Sigmoid colon (tissue), 7 donors: ENCODE data around the gene KCNH5. TPM values are rescaled to one million over a fixed set of nuclear protein-coding genes. Genes with fewer than 3 reads are reported as not detected.
A peak's percentile ranks its signal among the peaks of the same experiment; 100 is the strongest.

Experiments used
- DNase-seq: peaks from one replicate; pipeline ENCODE4 v3.0.0-alpha.2; 2019
- H3K27ac ChIP-seq, 4 donors: fragments of 200-600 bp; sonication (generic); one replicate each; pipeline ENCODE4 v1.5.1; 2016 to 2019; ENCODE audit warnings: mild to moderate bottlenecking in 1 of 4
- H3K27me3 ChIP-seq, 3 donors: fragments of 200-600 bp; sonication (generic); one replicate each; pipeline ENCODE4 v1.5.1; 2019; ENCODE audit warnings: mild to moderate bottlenecking in 1 of 3
- H3K36me3 ChIP-seq, 4 donors: fragments of 200-600 bp; sonication (generic); one replicate each; pipeline ENCODE4 v1.5.1; 2016 to 2019
- H3K4me1 ChIP-seq, 4 donors: fragments of 200-600 bp; sonication (generic); one replicate each; pipeline ENCODE4 v1.5.1; 2017 to 2019
- H3K4me3 ChIP-seq, 4 donors: fragments of 200-600 bp; sonication (generic); one replicate each; pipeline ENCODE4 v1.5.1; 2017 to 2019; ENCODE audit warnings: mild to moderate bottlenecking in 2 of 4, moderate library complexity in 1 of 4
- H3K9me3 ChIP-seq, 4 donors: fragments of 200-600 bp in 3 of 4; sonication (generic) in 3 of 4; one replicate each; pipeline versions ENCODE4 v1.5.1 to v1.6.1; 2013 to 2019
- CTCF ChIP-seq, 4 experiments: fragments of 450-650 bp in 3 of 4; fragments of 200-600 bp in 1 of 4; IDR thresholded peaks; one replicate each; pipeline ENCODE4 v1.5.1; 2016 to 2019; ENCODE audit warnings: antibody characterized with exemption in 4 of 4, mild to moderate bottlenecking in 3 of 4, moderate library complexity in 2 of 4
- EP300 ChIP-seq, 4 donors: sonication (generic); formaldehyde crosslinking; IDR thresholded peaks; one replicate each; pipeline ENCODE4 v1.6.1; 2017; ENCODE audit warnings: antibody characterized with exemption in 4 of 4
- POLR2A ChIP-seq, 2 donors: fragments of 450-650 bp; IDR thresholded peaks; one replicate each; pipeline ENCODE4 v1.6.1; 2016; ENCODE audit warnings: antibody characterized with exemption in 2 of 2, mild to moderate bottlenecking in 2 of 2, moderate library complexity in 2 of 2
- POLR2AphosphoS5 ChIP-seq, 4 donors: sonication (generic); formaldehyde crosslinking; IDR thresholded peaks; one replicate each; pipeline ENCODE4 v1.6.1; 2017; ENCODE audit warnings: antibody characterized with exemption in 4 of 4
- WGBS, 2 donors: extraction: QIAGEN DNeasy Blood & Tissue Kit; methylation state at CpG; one replicate each; pipeline ENCODE4 v1.1.7; 2013; 5-methylcytosine and 5-hydroxymethylcytosine counted together
- intact Hi-C: fragments of 100-400 bp; cut with DNase I; formaldehyde crosslinking; loops from one replicate; pipeline ENCODE4 v1.15.1; 2023
- polyA plus RNA-seq, 3 donors: library from polyadenylated mRNA; stranded (reverse); fragments of 200-250 nt; gene quantifications; one replicate each; pipeline ENCODE4 v1.2.3, GENCODE V29; 2013
- total RNA-seq, 4 donors: library from RNA; depleted of rRNA; stranded (reverse); fragments of >200 nt; gene quantifications; one replicate each; pipeline ENCODE4 v1.1.0, GENCODE V29; 2016
- donor health status: healthy with polysubstance abuse.
- donor health status: Bipolar disorder and iron deficiency.
- donor health status: healthy.

KCNH5 gene
- total and polyA plus RNA-seq, 7 donors, result 0.09 to 0.36 (median 0.27) TPM; not detected in 2

GRCh38 chr14:63046339-63047268 is 1.3 kb upstream of the KCNH5 start:
- peaks cover 18 to 89% (median 35%) of the 10 kb centered on the region in 3 donors for H3K27me3 ChIP-seq
- H3K4me3 ChIP-seq, result no peak overlapping the region
- intact Hi-C loops, result no loop called here
- H3K36me3 ChIP-seq, result no peaks in the 10 kb centered on the region
- DNase-seq, result no peak
- WGBS, 2 donors, result 10 to 19% methylated on average over 23 of the region's 23 CpGs
- TF ChIP-seq POLR2AphosphoS5 (IDR thresholded peaks at IDR 0.05) (no peak), CTCF (IDR thresholded peaks at IDR 0.05) (no peak)
- H3K27ac ChIP-seq, result no peak overlapping the region
- peaks cover 0 to 17% (median 14%) of the 10 kb centered on the region in 4 donors for H3K4me1 ChIP-seq
- no peaks in the 10 kb centered on the region for H3K9me3 ChIP-seq

GRCh38 chr14:63045612-63046320 is 508 bp upstream of the KCNH5 start:
- Histone ChIP-seq H3K27ac (no peak overlapping the region), H3K27me3 (peaks cover 18 to 89% (median 35%) of the 10 kb centered on the region in 3 donors), H3K4me3 (peak overlapping the region in 3 of 4 donors; percentile 10 to 35 (median 29)), H3K4me1 (peaks cover 0 to 17% (median 14%) of the 10 kb centered on the region in 4 donors), H3K9me3 (no peaks in the 10 kb centered on the region), H3K36me3 (no peaks in the 10 kb centered on the region)
- DNase-seq, result no peak
- WGBS, 2 donors, result 2 to 10% methylated on average over 70 of the region's 70 CpGs
- intact Hi-C loops, result no loop called here
- TF ChIP-seq EP300 (IDR thresholded peaks at IDR 0.05), result no peak
- TF ChIP-seq POLR2A (IDR thresholded peaks at IDR 0.05), result no peak
- TF ChIP-seq CTCF (IDR thresholded peaks at IDR 0.05), result no peak
- no peak for TF ChIP-seq POLR2AphosphoS5 (IDR thresholded peaks at IDR 0.05)

GRCh38 chr14:63039866-63040265 is 5.4 kb downstream of the KCNH5 start:
- TF ChIP-seq POLR2A (IDR thresholded peaks at IDR 0.05) (no peak), EP300 (IDR thresholded peaks at IDR 0.05) (no peak), CTCF (IDR thresholded peaks at IDR 0.05) (no peak), POLR2AphosphoS5 (IDR thresholded peaks at IDR 0.05) (no peak)
- Histone ChIP-seq H3K27me3 (peaks cover 10 to 37% (median 16%) of the 10 kb centered on the region in 3 donors), H3K4me3 (no peak overlapping the region), H3K27ac (no peak overlapping the region), H3K9me3 (no peaks in the 10 kb centered on the region), H3K36me3 (no peaks in the 10 kb centered on the region), H3K4me1 (peaks cover 0 to 3% (median under 1%) of the 10 kb centered on the region in 4 donors)
- DNase-seq, result no peak
- 12 to 18% methylated on average over 3 of the region's 3 CpGs for WGBS, 2 donors
- intact Hi-C loops, result no loop called here

GRCh38 chr14:63032641-63033040 is 12.6 kb downstream of the KCNH5 start:
- TF ChIP-seq POLR2A (IDR thresholded peaks at IDR 0.05), result no peak
- TF ChIP-seq POLR2AphosphoS5 (IDR thresholded peaks at IDR 0.05), result no peak
- Histone ChIP-seq H3K4me3 (no peak overlapping the region), H3K27ac (no peak overlapping the region), H3K36me3 (no peaks in the 10 kb centered on the region), H3K4me1 (no peaks in the 10 kb centered on the region), H3K9me3 (no peaks in the 10 kb centered on the region), H3K27me3 (no peaks in the 10 kb centered on the region)
- intact Hi-C loops, result no loop called here
- 79 to 81% methylated on average over 4 of the region's 4 CpGs for WGBS, 2 donors
- DNase-seq, result no peak

GRCh38 chr14:63032076-63032475 is 13.2 kb downstream of the KCNH5 start:
- no peaks in the 10 kb centered on the region for H3K27me3 ChIP-seq
- no peaks in the 10 kb centered on the region for H3K36me3 ChIP-seq
- no peaks in the 10 kb centered on the region for H3K9me3 ChIP-seq
- TF ChIP-seq POLR2A (IDR thresholded peaks at IDR 0.05) (no peak), EP300 (IDR thresholded peaks at IDR 0.05) (no peak), POLR2AphosphoS5 (IDR thresholded peaks at IDR 0.05) (no peak), CTCF (IDR thresholded peaks at IDR 0.05) (no peak)
- no peaks in the 10 kb centered on the region for H3K4me1 ChIP-seq
- no peak overlapping the region for H3K27ac ChIP-seq
- intact Hi-C loops, result no loop called here
- no peak overlapping the region for H3K4me3 ChIP-seq
- WGBS, 2 donors, result 53 to 66% methylated on average over 8 of the region's 8 CpGs
- no peak for DNase-seq
